Neutrophil (primary cell): ENCODE measurements around the gene SH3BP2.

ENCODE experiments used
- H3K27ac ChIP-seq: fragments of 200-600 bp; sonication (generic); 2 replicates; pipeline ENCODE4 v1.5.1; 2016; ENCODE audit warnings: mild to moderate bottlenecking, moderate library complexity
- H3K27me3 ChIP-seq: fragments of 200-600 bp; sonication (generic); 2 replicates; pipeline ENCODE4 v1.6.0; 2016; ENCODE audit warnings: mild to moderate bottlenecking
- H3K36me3 ChIP-seq: fragments of 200-600 bp; sonication (generic); 2 replicates; pipeline ENCODE4 v1.5.1; 2017
- H3K4me1 ChIP-seq, 2 experiments: fragments of 200-600 bp in 1 of 2; sonication (generic) in 1 of 2; 1 replicate in 1 of 2; 2 replicates in 1 of 2; pipeline versions ENCODE4 v1.5.1 to v1.6.1; 2013 to 2016; ENCODE audit warnings: low read depth in 1 of 2, low read length in 1 of 2, mild to moderate bottlenecking in 1 of 2, moderate library complexity in 1 of 2; ENCODE audit not compliant: control insufficient read depth in 1 of 2, insufficient read depth in 1 of 2
- H3K4me3 ChIP-seq, 2 experiments: fragments of 200-600 bp in 1 of 2; sonication (generic) in 1 of 2; 1 replicate in 1 of 2; 2 replicates in 1 of 2; pipeline ENCODE4 v1.5.1; 2013 to 2016; ENCODE audit warnings: low read depth in 1 of 2, low read length in 1 of 2, mild to moderate bottlenecking in 1 of 2, moderate library complexity in 1 of 2
- H3K9me3 ChIP-seq: fragments of 200-600 bp; sonication (generic); 2 replicates; pipeline ENCODE4 v1.5.1; 2016
- CTCF ChIP-seq: fragments of 200-600 bp; sonication (generic); IDR thresholded peaks from 2 replicates; pipeline ENCODE4 v1.5.1; 2016; ENCODE audit warnings: antibody characterized with exemption

The SH3BP2 gene

GRCh38 chr4:2745981-2746806 lies 46.7 kb upstream of the SH3BP2 start:
- no peak overlapping the region for H3K27ac ChIP-seq
- no peak overlapping the region for H3K4me3 ChIP-seq
- TF ChIP-seq CTCF, result no peak
- no peaks in the 10 kb centered on the region for H3K27me3 ChIP-seq
- H3K36me3 ChIP-seq, result peaks cover 66% of the 10 kb centered on the region
- no peaks in the 10 kb centered on the region for H3K4me1 ChIP-seq
- no peaks in the 10 kb centered on the region for H3K9me3 ChIP-seq

GRCh38 chr4:2746891-2747695 lies 45.8 kb upstream of the SH3BP2 start:
- Histone ChIP-seq H3K36me3 (peaks cover 57% of the 10 kb centered on the region), H3K27ac (no peak overlapping the region), H3K4me1 (no peaks in the 10 kb centered on the region), H3K4me3 (no peak overlapping the region), H3K9me3 (no peaks in the 10 kb centered on the region), H3K27me3 (no peaks in the 10 kb centered on the region)
- no peak for TF ChIP-seq CTCF

GRCh38 chr4:2750719-2751605 lies 41.9 kb upstream of the SH3BP2 start:
- H3K36me3 ChIP-seq, result peaks cover 26% of the 10 kb centered on the region
- no peaks in the 10 kb centered on the region for H3K27me3 ChIP-seq
- H3K4me1 ChIP-seq, result peaks cover 9 to 14% of the 10 kb centered on the region in 2 experiments
- no peaks in the 10 kb centered on the region for H3K9me3 ChIP-seq
- no peak for TF ChIP-seq CTCF
- no peak overlapping the region for H3K27ac ChIP-seq
- H3K4me3 ChIP-seq, result no peak overlapping the region

GRCh38 chr4:2753436-2753835 lies 39.4 kb upstream of the SH3BP2 start:
- Histone ChIP-seq H3K27ac (peak overlapping the region; percentile 44), H3K4me3 (no peak overlapping the region), H3K9me3 (no peaks in the 10 kb centered on the region), H3K36me3 (peaks cover 7% of the 10 kb centered on the region), H3K27me3 (no peaks in the 10 kb centered on the region), H3K4me1 (peaks cover 14 to 26% of the 10 kb centered on the region in 2 experiments)
- no peak for TF ChIP-seq CTCF
